Right atrium auricular region (tissue), 2 donors: Measurements from ENCODE around the gene ANXA7. TPM values are rescaled to one million over a fixed set of nuclear protein-coding genes. Genes with fewer than 3 reads are reported as not detected.

Experiments
- DNase-seq: peaks from one replicate; pipeline ENCODE4 v3.0.0-alpha.2; 2019; ENCODE audit warnings: low spot score
- H3K27ac ChIP-seq, 2 donors: fragments of 200-600 bp; sonication (generic); 1 replicate in 1 of 2; 2 replicates in 1 of 2; pipeline ENCODE4 v1.5.1; 2016 to 2019
- H3K27me3 ChIP-seq, 2 donors: fragments of 200-600 bp; sonication (generic); one replicate each; pipeline versions ENCODE4 v1.5.1 to v1.6.0; 2017 to 2019
- H3K36me3 ChIP-seq: fragments of 200-600 bp; sonication (generic); one replicate; pipeline ENCODE4 v1.5.1; 2016
- H3K4me1 ChIP-seq, 2 donors: fragments of 200-600 bp; sonication (generic); one replicate each; pipeline versions ENCODE4 v1.5.1 to v1.6.0; 2017 to 2019
- H3K4me3 ChIP-seq, 2 donors: fragments of 200-600 bp; sonication (generic); 1 replicate in 1 of 2; 2 replicates in 1 of 2; pipeline ENCODE4 v1.5.1; 2017 to 2019; ENCODE audit warnings: mild to moderate bottlenecking in 1 of 2, moderate library complexity in 1 of 2
- H3K9me3 ChIP-seq, 2 donors: fragments of 200-600 bp; sonication (generic); one replicate each; pipeline ENCODE4 v1.5.1; 2019
- CTCF ChIP-seq, 2 donors: fragments of 200-600 bp; sonication (generic); IDR thresholded peaks; one replicate each; pipeline ENCODE4 v1.5.1; 2019; ENCODE audit warnings: antibody characterized with exemption in 2 of 2
- total RNA-seq, 2 donors: library from RNA; depleted of rRNA; stranded (reverse); fragments of >200 nt; gene quantifications; one replicate each; pipeline ENCODE4 v1.1.0, GENCODE V29; 2016

The ANXA7 gene
- total RNA-seq, 2 donors from 2014 or later: 100 to 117 TPM

- Histone ChIP-seq H3K27me3 (no peaks in the 10 kb centered on the region), H3K9me3 (no peaks in the 10 kb centered on the region), H3K4me3 (peak overlapping the region; percentile 74 to 79), H3K27ac (peak overlapping the region; percentile 92 to 97), H3K36me3 (no peaks in the 10 kb centered on the region), H3K4me1 (peaks cover 0 to 20% of the 10 kb centered on the region in 2 donors)
- TF ChIP-seq CTCF (IDR thresholded peaks at IDR 0.05): no peak
- no peak for DNase-seq
Measured at GRCh38 chr10:73414230-73414945, 530 bp upstream of the ANXA7 start.

- H3K9me3 ChIP-seq: no peaks in the 10 kb centered on the region
- no peak for TF ChIP-seq CTCF (IDR thresholded peaks at IDR 0.05)
- H3K4me3 ChIP-seq: peak overlapping the region; percentile 74 to 79
- no peaks in the 10 kb centered on the region for H3K36me3 ChIP-seq
- peak overlapping the region; percentile 92 to 97 for H3K27ac ChIP-seq
- peaks cover 0 to 20% of the 10 kb centered on the region in 2 donors for H3K4me1 ChIP-seq
- DNase-seq: no peak
- no peaks in the 10 kb centered on the region for H3K27me3 ChIP-seq
Measured at GRCh38 chr10:73413108-73413527, 740 bp downstream of the ANXA7 start.

GRCh38 chr10:73410897-73411296, 3.0 kb downstream of the ANXA7 start:
- H3K4me3 ChIP-seq: no peak overlapping the region
- H3K27ac ChIP-seq: no peak overlapping the region
- no peaks in the 10 kb centered on the region for H3K9me3 ChIP-seq
- no peak for TF ChIP-seq CTCF (IDR thresholded peaks at IDR 0.05)
- peaks cover 5% of the 10 kb centered on the region for H3K36me3 ChIP-seq
- H3K27me3 ChIP-seq: no peaks in the 10 kb centered on the region
- no peak for DNase-seq
- H3K4me1 ChIP-seq: peaks cover 0 to 31% of the 10 kb centered on the region in 2 donors

GRCh38 chr10:73408978-73409521, 4.8 kb downstream of the ANXA7 start:
- no peak for DNase-seq
- TF ChIP-seq CTCF (IDR thresholded peaks at IDR 0.05): no peak
- Histone ChIP-seq H3K27ac (no peak overlapping the region), H3K9me3 (no peaks in the 10 kb centered on the region), H3K36me3 (peaks cover 5% of the 10 kb centered on the region), H3K4me1 (peaks cover 0 to 27% of the 10 kb centered on the region in 2 donors), H3K27me3 (no peaks in the 10 kb centered on the region), H3K4me3 (no peak overlapping the region)

- H3K36me3 ChIP-seq: peaks cover 5% of the 10 kb centered on the region
- H3K27ac ChIP-seq: no peak overlapping the region
- peaks cover 0 to 25% of the 10 kb centered on the region in 2 donors for H3K4me1 ChIP-seq
- H3K4me3 ChIP-seq: no peak overlapping the region
- no peak for TF ChIP-seq CTCF (IDR thresholded peaks at IDR 0.05)
- no peaks in the 10 kb centered on the region for H3K9me3 ChIP-seq
- no peaks in the 10 kb centered on the region for H3K27me3 ChIP-seq
- DNase-seq: no peak
Measured at GRCh38 chr10:73408061-73408460, 5.8 kb downstream of the ANXA7 start.
